ENCODE measurements around the gene C11orf98.
"Not testable (repeated sequence)": the region's sequence is repeated elsewhere in the genome, so short reads cannot be mapped to it uniquely, and the experiment has no call there.

The C11orf98 gene

GRCh38 chr11:62622476-62623089, 42.4 kb downstream of the C11orf98 start:
- no peak for DNase-seq (ENCODE audit: low read depth, low spot score)
- CTCF ChIA-PET: interaction anchor here (1.0 to 6.2 kb wide), 6 partner anchors 9 to 31 kb away, joined by 3 to 49 read pairs (median 5); partner anchors contain the start of genes EML3, ROM1 and TUT1
- peak overlapping the region; percentile 39; the same call in 1 of the 2 replicates for H3K4me3 ChIP-seq (ENCODE audit: low read depth, low read length)
- POLR2A ChIA-PET: interaction anchor here (0.7 to 2.5 kb wide), 12 partner anchors 10 to 85 kb away, joined by 3 to 16 read pairs (median 6); partner anchors contain the start of genes AHNAK, BSCL2, C11orf98 and CSKMT
- TF ChIP-seq CTCF (IDR thresholded peaks at IDR 0.05; ENCODE audit: insufficient read depth, low read length, missing control alignments): no peak

GRCh38 chr11:62621567-62622470, 43.2 kb downstream of the C11orf98 start, which contains the start of gene B3GAT3:
Gene B3GAT3, minus strand, starts transcription at chr11:62621986. Its CDS starts 39 bp downstream, at chr11:62621947.
- peak; percentile 24 for TF ChIP-seq CTCF (IDR thresholded peaks at IDR 0.05; ENCODE audit: insufficient read depth, low read length, missing control alignments)
- DNase-seq (ENCODE audit: low read depth, low spot score): peak; percentile 82
- ChIA-PET CTCF (interaction anchor here (0.9 to 6.2 kb wide), 14 partner anchors 8 to 227 kb away, joined by 3 to 49 read pairs (median 5); partner anchors contain the start of genes EML3, ROM1 and TUT1), POLR2A (interaction anchor here (1.0 to 2.5 kb wide), 15 partner anchors 8 to 86 kb away, joined by 3 to 16 read pairs (median 6); partner anchors contain the start of genes AHNAK, BSCL2, C11orf98 and CSKMT)
- H3K4me3 ChIP-seq (ENCODE audit: low read depth, low read length): peak within 1 kb of the TSS; percentile 83

GRCh38 chr11:62621027-62621566, 43.9 kb downstream of the C11orf98 start:
- ChIA-PET POLR2A (interaction anchor here (1.0 to 2.5 kb wide), 12 partner anchors 9 to 76 kb away, joined by 3 to 16 read pairs (median 6); partner anchors contain the start of genes C11orf98, CSKMT, EML3 and GANAB), CTCF (interaction anchor here (0.9 to 6.2 kb wide), 12 partner anchors 8 to 226 kb away, joined by 3 to 49 read pairs (median 5); partner anchors contain the start of genes EML3, ROM1 and TUT1)
- no peak for DNase-seq (ENCODE audit: low read depth, low spot score)
- H3K4me3 ChIP-seq (ENCODE audit: low read depth, low read length): peak overlapping the region; percentile 83
- TF ChIP-seq CTCF (IDR thresholded peaks at IDR 0.05; ENCODE audit: insufficient read depth, low read length, missing control alignments): no peak

GRCh38 chr11:62616957-62617356, 48.1 kb downstream of the C11orf98 start:
- H3K4me3 ChIP-seq (ENCODE audit: low read depth, low read length); DNase-seq (ENCODE audit: low read depth, low spot score); POLR2A ChIA-PET: not testable (repeated sequence)
- CTCF ChIA-PET: interaction anchor here (1.5 kb wide), 1 partner anchor 15 kb away, joined by 4 read pairs; the partner anchor contains the start of gene MTA2

- ChIA-PET CTCF (no interaction called here), POLR2A (no interaction called here)
- DNase-seq (ENCODE audit: low read depth, low spot score): no peak
- no peak for TF ChIP-seq CTCF (IDR thresholded peaks at IDR 0.05; ENCODE audit: insufficient read depth, low read length, missing control alignments)
- H3K4me3 ChIP-seq (ENCODE audit: low read depth, low read length): no peak overlapping the region
Measured at GRCh38 chr11:62615521-62615920, 49.5 kb downstream of the C11orf98 start.

- no peak for DNase-seq (ENCODE audit: low read depth, low spot score)
- H3K4me3 ChIP-seq (ENCODE audit: low read depth, low read length): no peak overlapping the region
- CTCF ChIA-PET: interaction anchor here (1.2 to 12.0 kb wide), 2 partner anchors 11 to 20 kb away, joined by 3 to 95 read pairs; partner anchors contain the start of gene TUT1
- no peak for TF ChIP-seq CTCF (IDR thresholded peaks at IDR 0.05; ENCODE audit: insufficient read depth, low read length, missing control alignments)
- POLR2A ChIA-PET: interaction anchor here (0.7 kb wide), 1 partner anchor 39 kb away, joined by 3 read pairs; the partner anchor contains the start of gene INTS5
Measured at GRCh38 chr11:62614275-62614674, 50.7 kb downstream of the C11orf98 start.
